GM12892 (cell line): Measurements from ENCODE around the gene PPIG.
"Not testable (repeated sequence)": the region's sequence is repeated elsewhere in the genome, so short reads cannot be mapped to it uniquely, and the experiment has no call there.

Experiments used
- DNase-seq: peaks from one replicate; pipeline ENCODE4 v3.0.0; 2011; ENCODE audit not compliant: insufficient read length
- FAIRE-seq: peaks from 2 replicates; lab custom pipeline; 2011; peaks lifted over from hg19 to GRCh38; lab: Jason Lieb, UNC
- POLR2A ChIP-seq: IDR thresholded peaks from 2 replicates; pipeline ENCODE4 v1.6.1; 2011; ENCODE audit warnings: low read depth, low read length, control low read depth
- POLR2AphosphoS5 ChIP-seq: IDR thresholded peaks from 2 replicates; pipeline ENCODE4 v1.6.1; 2011; ENCODE audit warnings: low read depth, low read length, control low read depth
- TAF1 ChIP-seq: IDR thresholded peaks from 2 replicates; pipeline ENCODE4 v1.6.1; 2011; ENCODE audit warnings: low read depth, mild to moderate bottlenecking, control low read depth, low read length, borderline replicate concordance

Gene PPIG

GRCh38 chr2:169573160-169573973 lies 10.8 kb upstream of the PPIG start, which contains the start of gene FASTKD1:
Gene FASTKD1, minus strand, starts transcription at chr2:169573865. Its CDS starts 1,836 bp downstream, at chr2:169572029.
- DNase-seq (peak; percentile 58), FAIRE-seq (peak; percentile 98)
- TF ChIP-seq POLR2AphosphoS5 = peak; percentile 70
- no peak for TF ChIP-seq TAF1
- TF ChIP-seq POLR2A = peak; percentile 59

- no peak for TF ChIP-seq POLR2AphosphoS5
- TF ChIP-seq TAF1 = no peak
- no peak; the same call in 1 of the 2 replicates for TF ChIP-seq POLR2A
- FAIRE-seq = no peak
- DNase-seq = no peak
Measured at GRCh38 chr2:169573974-169574299, 10.2 kb upstream of the PPIG start.

- FAIRE-seq, DNase-seq: not testable (repeated sequence)
Measured at GRCh38 chr2:169574539-169574938, 9.6 kb upstream of the PPIG start.

- not testable (repeated sequence) for DNase-seq, FAIRE-seq
Measured at GRCh38 chr2:169575264-169575663, 8.9 kb upstream of the PPIG start.

GRCh38 chr2:169579044-169579443 lies 5.1 kb upstream of the PPIG start:
- no peak for FAIRE-seq
- no peak for DNase-seq
- TF ChIP-seq POLR2A = no peak
- no peak for TF ChIP-seq POLR2AphosphoS5
- TF ChIP-seq TAF1 = no peak

- FAIRE-seq, DNase-seq: not testable (repeated sequence)
Measured at GRCh38 chr2:169582552-169583266, 1.4 kb upstream of the PPIG start.

GRCh38 chr2:169583518-169583917 lies 633 bp upstream of the PPIG start:
- DNase-seq (no peak), FAIRE-seq (no peak)
- no peak for TF ChIP-seq POLR2AphosphoS5

GRCh38 chr2:169585673-169586072 lies 1.5 kb downstream of the PPIG start:
- FAIRE-seq (no peak), DNase-seq (no peak)
- TF ChIP-seq TAF1 = no peak
- TF ChIP-seq POLR2AphosphoS5 = no peak
- TF ChIP-seq POLR2A = no peak

- FAIRE-seq (no peak), DNase-seq (no peak)
- TF ChIP-seq POLR2A = no peak
- TF ChIP-seq TAF1 = no peak
- no peak for TF ChIP-seq POLR2AphosphoS5
Measured at GRCh38 chr2:169590804-169591203, 6.7 kb downstream of the PPIG start.

- FAIRE-seq, DNase-seq: not testable (repeated sequence)
Measured at GRCh38 chr2:169596546-169596945, 12.4 kb downstream of the PPIG start.

GRCh38 chr2:169598982-169599381 lies 14.8 kb downstream of the PPIG start:
- DNase-seq (no peak), FAIRE-seq (no peak)
- TF ChIP-seq POLR2AphosphoS5 = no peak
- TF ChIP-seq POLR2A = no peak
- TF ChIP-seq TAF1 = no peak

GRCh38 chr2:169599568-169599967 lies 15.4 kb downstream of the PPIG start:
- TF ChIP-seq TAF1 = no peak
- no peak for TF ChIP-seq POLR2AphosphoS5
- TF ChIP-seq POLR2A = no peak
- no peak for DNase-seq
- FAIRE-seq = no peak

GRCh38 chr2:169609264-169609663 lies 25.1 kb downstream of the PPIG start:
- DNase-seq (no peak), FAIRE-seq (no peak)
- TF ChIP-seq TAF1 (no peak), POLR2AphosphoS5 (no peak), POLR2A (no peak)
